ENCODE measurements around the gene SUCLG1. TPM values are rescaled to one million over a fixed set of nuclear protein-coding genes. Genes with fewer than 3 reads are reported as not detected.

Gene SUCLG1
- total RNA-seq, 1 experiment from 2014 or later, result 105 TPM

- Mint-ChIP-seq H3K27ac (ENCODE audit: low read depth, unreplicated experiment) (no peak overlapping the region), H3K9me3 (ENCODE audit: unreplicated experiment) (no peaks in the 10 kb centered on the region), H3K36me3 (ENCODE audit: insufficient read depth, unreplicated experiment) (peaks cover 27% of the 10 kb centered on the region), H3K4me1 (ENCODE audit: insufficient read depth, unreplicated experiment) (peaks cover 30% of the 10 kb centered on the region), H3K4me3 (ENCODE audit: unreplicated experiment) (no peak overlapping the region), H3K27me3 (ENCODE audit: insufficient read depth, unreplicated experiment) (no peaks in the 10 kb centered on the region)
- intact Hi-C loops (cut with micrococcal nuclease), result no loop called here
- CTCF ChIA-PET, result no interaction called here
- POLR2A ChIA-PET, result interaction anchor here (0.6 kb wide), 1 partner anchor 9 kb away, joined by 3 read pairs; no protein-coding TSS in a partner anchor
- no peak for TF ChIP-seq CTCF (IDR thresholded peaks at IDR 0.05; ENCODE audit: unreplicated experiment)
- no TSS peak for BruUV-seq (replicated peaks)
- DNase-seq (ENCODE audit: unreplicated experiment), result no peak
Observed at GRCh38 chr2:84452624-84453023, 6.5 kb downstream of the SUCLG1 start.

GRCh38 chr2:84451579-84451978 lies 7.5 kb downstream of the SUCLG1 start:
- CTCF ChIA-PET, result interaction anchor here (0.6 kb wide), 2 partner anchors 24 to 864 kb away, joined by 3 read pairs; no protein-coding TSS in a partner anchor
- BruUV-seq (replicated peaks), result no TSS peak

GRCh38 chr2:84450288-84451227 lies 8.5 kb downstream of the SUCLG1 start:
- Mint-ChIP-seq H3K36me3 (ENCODE audit: insufficient read depth, unreplicated experiment) (peaks cover 33% of the 10 kb centered on the region), H3K4me3 (ENCODE audit: unreplicated experiment) (no peak overlapping the region), H3K27ac (ENCODE audit: low read depth, unreplicated experiment) (peak overlapping the region; percentile 57), H3K4me1 (ENCODE audit: insufficient read depth, unreplicated experiment) (peaks cover 22% of the 10 kb centered on the region), H3K9me3 (ENCODE audit: unreplicated experiment) (no peaks in the 10 kb centered on the region), H3K27me3 (ENCODE audit: insufficient read depth, unreplicated experiment) (no peaks in the 10 kb centered on the region)
- BruUV-seq (replicated peaks), result no TSS peak
- POLR2A ChIA-PET, result interaction anchor here (0.5 to 1.6 kb wide), 7 partner anchors 8 to 1373 kb away, joined by 3 to 15 read pairs (median 3); partner anchors contain the start of gene SUCLG1
- CTCF ChIA-PET, result interaction anchor here (0.6 kb wide), 2 partner anchors 23 to 414 kb away, joined by 3 read pairs; no protein-coding TSS in a partner anchor
- peak; percentile 3 for DNase-seq (ENCODE audit: unreplicated experiment)
- intact Hi-C loops (cut with micrococcal nuclease), result no loop called here
- no peak for TF ChIP-seq CTCF (IDR thresholded peaks at IDR 0.05; ENCODE audit: unreplicated experiment)

More at GRCh38 chr2:84451579-84451978, 7.5 kb downstream of the SUCLG1 start:
- Mint-ChIP-seq H3K9me3 (ENCODE audit: unreplicated experiment) (no peaks in the 10 kb centered on the region), H3K27me3 (ENCODE audit: insufficient read depth, unreplicated experiment) (no peaks in the 10 kb centered on the region), H3K4me3 (ENCODE audit: unreplicated experiment) (no peak overlapping the region), H3K36me3 (ENCODE audit: insufficient read depth, unreplicated experiment) (peaks cover 34% of the 10 kb centered on the region), H3K4me1 (ENCODE audit: insufficient read depth, unreplicated experiment) (peaks cover 22% of the 10 kb centered on the region), H3K27ac (ENCODE audit: low read depth, unreplicated experiment) (no peak overlapping the region)
- POLR2A ChIA-PET, result interaction anchor here (0.7 kb wide), 1 partner anchor 70 kb away, joined by 3 read pairs; no protein-coding TSS in a partner anchor
- intact Hi-C loops (cut with micrococcal nuclease), result no loop called here
- TF ChIP-seq CTCF (IDR thresholded peaks at IDR 0.05; ENCODE audit: unreplicated experiment), result no peak
- DNase-seq (ENCODE audit: unreplicated experiment), result no peak

- TF ChIP-seq CTCF (IDR thresholded peaks at IDR 0.05; ENCODE audit: unreplicated experiment), result no peak
- CTCF ChIA-PET, result interaction anchor here (0.6 kb wide), 1 partner anchor 415 kb away, joined by 3 read pairs; no protein-coding TSS in a partner anchor
- POLR2A ChIA-PET, result interaction anchor here (0.9 to 1.6 kb wide), 4 partner anchors 9 to 84 kb away, joined by 3 to 15 read pairs (median 7); partner anchors contain the start of gene SUCLG1
- Mint-ChIP-seq H3K36me3 (ENCODE audit: insufficient read depth, unreplicated experiment) (peaks cover 38% of the 10 kb centered on the region), H3K4me1 (ENCODE audit: insufficient read depth, unreplicated experiment) (peaks cover 22% of the 10 kb centered on the region), H3K27ac (ENCODE audit: low read depth, unreplicated experiment) (peak overlapping the region; percentile 57), H3K27me3 (ENCODE audit: insufficient read depth, unreplicated experiment) (no peaks in the 10 kb centered on the region), H3K9me3 (ENCODE audit: unreplicated experiment) (no peaks in the 10 kb centered on the region), H3K4me3 (ENCODE audit: unreplicated experiment) (no peak overlapping the region)
- BruUV-seq (replicated peaks), result no TSS peak
- no peak for DNase-seq (ENCODE audit: unreplicated experiment)
- intact Hi-C loops (cut with micrococcal nuclease), result no loop called here
Observed at GRCh38 chr2:84449711-84450110, 9.4 kb downstream of the SUCLG1 start.
